Measurements from ENCODE around the gene PAPSS2. TPM values are rescaled to one million over a fixed set of nuclear protein-coding genes. Genes with fewer than 3 reads are reported as not detected.
"Not testable (repeated sequence)": the region's sequence is repeated elsewhere in the genome, so short reads cannot be mapped to it uniquely, and the experiment has no call there.

Gene PAPSS2
- total RNA-seq, 1 donor from 2014 or later: 61.5 TPM

DNA sequence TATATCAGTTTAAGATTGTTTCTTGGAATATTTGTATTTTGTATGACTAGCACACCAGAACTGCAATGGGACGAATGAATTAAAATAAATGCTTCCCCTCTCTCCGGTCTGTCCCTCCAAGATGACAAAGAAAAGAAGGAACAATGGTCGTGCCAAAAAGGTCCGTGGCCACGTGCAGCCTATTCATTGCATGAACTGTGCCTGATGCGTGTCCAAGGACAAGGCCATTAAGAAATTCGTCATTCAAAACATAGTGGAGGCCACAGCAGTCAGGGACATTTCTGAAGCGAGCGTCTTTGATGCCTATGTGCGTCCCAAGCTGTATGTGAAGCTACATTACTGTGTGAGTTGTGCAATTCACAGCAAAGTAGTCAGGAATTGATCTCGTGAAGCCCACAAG, 17.2 kb upstream of the PAPSS2 start:
- no peak for TF ChIP-seq CTCF (IDR thresholded peaks at IDR 0.05)
- Mint-ChIP-seq H3K4me3 (ENCODE audit: unreplicated experiment) (no peak overlapping the region), H3K27ac (ENCODE audit: unreplicated experiment) (no peak overlapping the region), H3K36me3 (ENCODE audit: low read depth) (no peaks in the 10 kb centered on the region), H3K4me1 (ENCODE audit: low read depth) (no peaks in the 10 kb centered on the region), H3K27me3 (ENCODE audit: low read depth) (no peaks in the 10 kb centered on the region), H3K9me3 (ENCODE audit: low read depth) (peaks cover 5% of the 10 kb centered on the region)
- no peak for DNase-seq (ENCODE audit: low spot score)

GRCh38 chr10:87642988-87643387, 16.7 kb upstream of the PAPSS2 start:
- Mint-ChIP-seq H3K36me3 (ENCODE audit: low read depth) (no peaks in the 10 kb centered on the region), H3K27ac (ENCODE audit: unreplicated experiment) (no peak overlapping the region)

GRCh38 chr10:87643920-87644319, 15.8 kb upstream of the PAPSS2 start:
- Mint-ChIP-seq H3K9me3 (ENCODE audit: low read depth) (peaks cover 5% of the 10 kb centered on the region), H3K36me3 (ENCODE audit: low read depth) (no peaks in the 10 kb centered on the region), H3K27ac (ENCODE audit: unreplicated experiment) (no peak overlapping the region)

More at GRCh38 chr10:87642988-87643387, 16.7 kb upstream of the PAPSS2 start:
- TF ChIP-seq CTCF (IDR thresholded peaks at IDR 0.05): no peak
- DNase-seq (ENCODE audit: low spot score): no peak
- Mint-ChIP-seq H3K27me3 (ENCODE audit: low read depth) (no peaks in the 10 kb centered on the region), H3K9me3 (ENCODE audit: low read depth) (peaks cover 5% of the 10 kb centered on the region), H3K4me3 (ENCODE audit: unreplicated experiment) (no peak overlapping the region), H3K4me1 (ENCODE audit: low read depth) (no peaks in the 10 kb centered on the region)

GRCh38 chr10:87644500-87644899, 15.2 kb upstream of the PAPSS2 start:
- H3K27me3 Mint-ChIP-seq (ENCODE audit: low read depth); H3K4me3 Mint-ChIP-seq (ENCODE audit: unreplicated experiment); DNase-seq (ENCODE audit: low spot score); H3K27ac Mint-ChIP-seq (ENCODE audit: unreplicated experiment); H3K9me3 Mint-ChIP-seq (ENCODE audit: low read depth); H3K36me3 Mint-ChIP-seq (ENCODE audit: low read depth); H3K4me1 Mint-ChIP-seq (ENCODE audit: low read depth): not testable (repeated sequence)

More at GRCh38 chr10:87643920-87644319, 15.8 kb upstream of the PAPSS2 start:
- no peaks in the 10 kb centered on the region for H3K27me3 Mint-ChIP-seq (ENCODE audit: low read depth)
- no peak for DNase-seq (ENCODE audit: low spot score)
- H3K4me3 Mint-ChIP-seq (ENCODE audit: unreplicated experiment): no peak overlapping the region
- H3K4me1 Mint-ChIP-seq (ENCODE audit: low read depth): no peaks in the 10 kb centered on the region
- TF ChIP-seq CTCF (IDR thresholded peaks at IDR 0.05): no peak

DNA sequence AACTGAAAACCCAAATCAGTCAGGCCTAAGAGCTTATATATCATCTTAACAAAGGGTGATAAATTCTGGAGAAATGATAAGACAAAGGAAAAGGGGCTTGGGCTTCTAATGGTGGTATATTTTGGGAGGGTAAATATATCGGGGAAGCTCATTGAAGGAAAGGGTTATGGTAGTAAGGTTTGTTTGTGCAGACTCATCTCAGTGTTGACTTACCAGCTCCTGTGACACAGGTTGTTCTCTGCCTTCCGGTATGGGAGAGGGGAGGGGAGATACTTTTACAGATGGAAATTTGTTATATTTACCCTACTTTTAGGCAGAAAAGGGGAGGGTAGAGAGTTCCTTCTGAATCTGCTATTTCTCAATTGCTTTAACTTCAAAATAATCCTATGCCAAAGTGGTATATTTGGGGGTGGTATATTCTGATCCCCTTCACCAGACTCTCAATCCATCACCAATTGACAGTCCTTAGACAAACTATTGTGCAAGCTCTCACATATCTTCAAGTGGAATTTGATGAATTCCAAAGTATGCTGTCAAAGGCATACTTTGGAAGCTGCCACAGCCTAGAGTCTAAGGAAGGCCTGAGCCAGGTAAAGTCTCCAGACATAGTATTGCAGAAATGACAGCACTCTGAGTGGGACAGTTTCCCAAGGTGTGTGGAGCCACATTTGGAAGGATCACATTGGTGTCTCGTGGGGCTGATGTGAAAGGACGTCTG, 13.3 kb upstream of the PAPSS2 start:
- no peak for TF ChIP-seq CTCF (IDR thresholded peaks at IDR 0.05)
- no peak overlapping the region for H3K27ac Mint-ChIP-seq (ENCODE audit: unreplicated experiment)
- peaks cover 5% of the 10 kb centered on the region for H3K9me3 Mint-ChIP-seq (ENCODE audit: low read depth)
- no peak overlapping the region for H3K4me3 Mint-ChIP-seq (ENCODE audit: unreplicated experiment)
- H3K27me3 Mint-ChIP-seq (ENCODE audit: low read depth): no peaks in the 10 kb centered on the region
- no peaks in the 10 kb centered on the region for H3K36me3 Mint-ChIP-seq (ENCODE audit: low read depth)
- H3K4me1 Mint-ChIP-seq (ENCODE audit: low read depth): no peaks in the 10 kb centered on the region
- DNase-seq (ENCODE audit: low spot score): no peak

GRCh38 chr10:87646935-87647334, 12.7 kb upstream of the PAPSS2 start:
- TF ChIP-seq CTCF (IDR thresholded peaks at IDR 0.05): no peak
- no peak overlapping the region for H3K27ac Mint-ChIP-seq (ENCODE audit: unreplicated experiment)
- no peak for DNase-seq (ENCODE audit: low spot score)
- H3K4me1 Mint-ChIP-seq (ENCODE audit: low read depth): peaks cover 5% of the 10 kb centered on the region
- H3K4me3 Mint-ChIP-seq (ENCODE audit: unreplicated experiment): no peak overlapping the region
- H3K27me3 Mint-ChIP-seq (ENCODE audit: low read depth): no peaks in the 10 kb centered on the region
- no peaks in the 10 kb centered on the region for H3K36me3 Mint-ChIP-seq (ENCODE audit: low read depth)
- H3K9me3 Mint-ChIP-seq (ENCODE audit: low read depth): peaks cover 5% of the 10 kb centered on the region

Data from chondrocyte (in vitro differentiated cells).